ENCODE data around the gene RENBP. TPM values are rescaled to one million over a fixed set of nuclear protein-coding genes. Genes with fewer than 3 reads are reported as not detected.

The RENBP gene
- total and polyA plus RNA-seq, 9 of the 15 experiments (the other 6 are each of a cell fraction or from before 2014, with no cell fraction given), result 0.07 to 14.8 (median 10.6) TPM; not detected in 1

- Histone ChIP-seq H3K4me2 (ENCODE audit: insufficient read depth, low read length) (peak overlapping the region; percentile 65), H3K79me2 (ENCODE audit: control insufficient read depth, insufficient read depth, low read length) (peaks cover 7% of the 10 kb centered on the region; the same call in 2 of the 3 replicates), H3K9ac (ENCODE audit: insufficient read depth in 1 of 2, low read depth in 2 of 2, low read length in 2 of 2) (peak overlapping the region; percentile 60 to 75), H3K27ac (ENCODE audit: extremely low read depth, low read depth, low read length) (peak overlapping the region; percentile 74; the same call in 2 of the 3 replicates), H3K4me1 (replicated peaks in 1 of 2; ENCODE audit: control insufficient read depth in 2 of 2, insufficient read depth in 2 of 2, low read length in 2 of 2) (peaks cover 14 to 53% of the 10 kb centered on the region in 2 experiments), H3K27me3 (ENCODE audit: control insufficient read depth in 2 of 2, insufficient read depth in 2 of 2, low read length in 2 of 2) (no peaks in the 10 kb centered on the region), H3K4me3 (0 out of 2 replicates have a peak overlapping the region, but pooled peaks have one; percentile 11), H3K9me3 (replicated peaks; ENCODE audit: control insufficient read depth, insufficient read depth, low read depth, low read length) (no peaks in the 10 kb centered on the region), H3K36me3 (ENCODE audit: control insufficient read depth, insufficient read depth, low read length) (peaks cover 2% of the 10 kb centered on the region; the same call in 2 of the 3 replicates), H4K20me1 (replicated peaks; ENCODE audit: control insufficient read depth, insufficient read depth, low read length) (no peaks in the 10 kb centered on the region), H2AFZ (ENCODE audit: low read depth, low read length) (peak overlapping the region; percentile 89), H3K9me1 (ENCODE audit: control insufficient read depth, insufficient read depth, low read length) (no peaks in the 10 kb centered on the region)
- peak in 3 of 4 experiments; percentile 34 to 62 (median 57) for DNase-seq (ENCODE audit: extremely low read depth in 1 of 4, low spot score in 3 of 4)
- no TSS peak for BruUV-seq (replicated peaks)
- peak; percentile 21 for ATAC-seq
- in situ Hi-C loops (cut with MboI), result no loop called here
- FAIRE-seq, result no peak
- 12% methylated on average over 15 of the region's 23 CpGs for WGBS (ENCODE audit: insufficient coverage, low coverage, missing lambda C conversion rate)
- POLR2A ChIA-PET, result interaction anchor here (0.6 kb wide), 2 partner anchors 31 to 214 kb away, joined by 3 read pairs; no protein-coding TSS in a partner anchor
- CTCF ChIA-PET (ENCODE audit: low intra/inter-chr PET ratio), result no interaction called here
- intact Hi-C loops (cut with micrococcal nuclease), result no loop called here
- TF ChIP-seq ZNF316 (IDR thresholded peaks at IDR 0.05), result peak; percentile 28; the same call in 1 of the 2 replicates
- TF ChIP-seq ZNF592 (IDR thresholded peaks at IDR 0.05), result peak; percentile 75
- no peak for TF ChIP-seq ZEB2 (IDR thresholded peaks at IDR 0.05)
- 0 out of 2 replicates have a peak, but pooled peaks have one; percentile 17 for TF ChIP-seq RAD51 (IDR thresholded peaks at IDR 0.05; ENCODE audit: borderline replicate concordance, low read depth)
- no peak for TF ChIP-seq NCOA2 (IDR thresholded peaks at IDR 0.05; ENCODE audit: partially characterized antibody in 2 of 2)
- TF ChIP-seq EP400 (IDR thresholded peaks at IDR 0.05), result peak; percentile 15; the same call in 1 of the 2 replicates
Measured at GRCh38 chrX:153941336-153942252, 2.8 kb downstream of the RENBP start.
